ENCODE results near the gene ABCD3.

DNA sequence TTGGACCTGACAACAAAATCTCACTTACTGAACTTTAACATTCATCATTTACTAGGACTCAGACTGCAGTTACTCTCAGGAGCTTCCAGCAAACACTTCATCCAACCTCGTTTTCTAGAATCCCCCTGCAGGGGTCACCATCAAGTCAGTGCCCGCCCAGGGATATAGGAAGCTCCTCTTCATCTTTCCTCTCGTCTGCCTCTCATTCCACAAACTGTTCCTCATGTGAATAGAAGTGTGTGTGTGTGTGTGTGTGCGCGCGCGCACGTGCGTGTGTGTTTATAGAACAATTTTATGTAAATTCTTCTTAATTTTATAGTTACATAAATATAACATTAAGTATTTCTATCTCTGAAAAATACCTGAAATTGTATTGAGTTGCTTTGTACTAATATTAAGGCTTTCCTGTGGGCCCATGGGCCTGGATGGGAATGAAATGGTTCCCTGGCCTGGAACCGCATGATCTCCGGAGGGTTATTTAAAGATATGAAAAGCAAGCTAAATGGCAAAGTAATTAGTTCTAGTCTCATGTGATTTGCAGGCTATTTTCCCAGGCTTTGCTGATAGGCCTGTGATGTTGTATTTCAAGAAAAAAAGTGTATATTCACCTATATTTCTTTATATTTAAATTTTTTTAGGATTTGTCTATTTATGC lies 21.7 kb upstream of the ABCD3 start:
- TF ChIP-seq, protein P1, sequence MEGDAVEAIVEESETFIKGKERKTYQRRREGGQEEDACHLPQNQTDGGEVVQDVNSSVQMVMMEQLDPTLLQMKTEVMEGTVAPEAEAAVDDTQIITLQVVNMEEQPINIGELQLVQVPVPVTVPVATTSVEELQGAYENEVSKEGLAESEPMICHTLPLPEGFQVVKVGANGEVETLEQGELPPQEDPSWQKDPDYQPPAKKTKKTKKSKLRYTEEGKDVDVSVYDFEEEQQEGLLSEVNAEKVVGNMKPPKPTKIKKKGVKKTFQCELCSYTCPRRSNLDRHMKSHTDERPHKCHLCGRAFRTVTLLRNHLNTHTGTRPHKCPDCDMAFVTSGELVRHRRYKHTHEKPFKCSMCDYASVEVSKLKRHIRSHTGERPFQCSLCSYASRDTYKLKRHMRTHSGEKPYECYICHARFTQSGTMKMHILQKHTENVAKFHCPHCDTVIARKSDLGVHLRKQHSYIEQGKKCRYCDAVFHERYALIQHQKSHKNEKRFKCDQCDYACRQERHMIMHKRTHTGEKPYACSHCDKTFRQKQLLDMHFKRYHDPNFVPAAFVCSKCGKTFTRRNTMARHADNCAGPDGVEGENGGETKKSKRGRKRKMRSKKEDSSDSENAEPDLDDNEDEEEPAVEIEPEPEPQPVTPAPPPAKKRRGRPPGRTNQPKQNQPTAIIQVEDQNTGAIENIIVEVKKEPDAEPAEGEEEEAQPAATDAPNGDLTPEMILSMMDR (IDR thresholded peaks at IDR 0.05), result no peak
- TF ChIP-seq POLR2A (IDR thresholded peaks at IDR 0.05), result no peak
- TF ChIP-seq POLR2AphosphoS5 (IDR thresholded peaks at IDR 0.05), result no peak

Measured in breast epithelium (tissue), 3 donors.